Osteocyte (in vitro differentiated cells): ENCODE data around the gene BAHD1. TPM values are rescaled to one million over a fixed set of nuclear protein-coding genes. Genes with fewer than 3 reads are reported as not detected.
A peak's percentile ranks its signal among the peaks of the same experiment; 100 is the strongest.

Source experiments
- DNase-seq: peaks from one replicate; pipeline ENCODE4 v3.0.0; 2021; ENCODE audit warnings: mixed read lengths; ENCODE audit not compliant: unreplicated experiment; ENCODE audit errors: extremely low spot score
- H3K27ac Mint-ChIP-seq: one replicate; pipeline ENCODE4 v1.8.0; 2021; ENCODE audit warnings: mild to moderate bottlenecking, mixed read lengths; ENCODE audit not compliant: unreplicated experiment
- H3K27me3 Mint-ChIP-seq: one replicate; pipeline ENCODE4 v1.8.0; 2021; ENCODE audit warnings: mixed read lengths; ENCODE audit not compliant: unreplicated experiment
- H3K36me3 Mint-ChIP-seq: one replicate; pipeline ENCODE4 v1.8.0; 2021; ENCODE audit warnings: mixed read lengths; ENCODE audit not compliant: unreplicated experiment
- H3K4me1 Mint-ChIP-seq: one replicate; pipeline ENCODE4 v1.8.0; 2021; ENCODE audit warnings: mixed read lengths; ENCODE audit not compliant: unreplicated experiment
- H3K4me3 Mint-ChIP-seq: one replicate; pipeline ENCODE4 v1.8.0; 2021; ENCODE audit warnings: mild to moderate bottlenecking, moderate library complexity, mixed read lengths; ENCODE audit not compliant: unreplicated experiment
- H3K9me3 Mint-ChIP-seq: one replicate; pipeline ENCODE4 v1.8.0; 2021; ENCODE audit warnings: mixed read lengths; ENCODE audit not compliant: unreplicated experiment
- total RNA-seq: library from RNA; stranded (reverse); gene quantifications from 2 replicates; pipeline ENCODE4 v1.2.1, GENCODE V29; 2021
- TF ChIP-seq, protein P1 (sequence below): fragments of 200-600 bp; sonication (generic); IDR thresholded peaks from 2 replicates; pipeline ENCODE4 v1.5.0; 2021; ENCODE audit warnings: antibody characterized with exemption, mild to moderate bottlenecking, moderate library complexity

BAHD1 gene
- total RNA-seq, 1 donor from 2014 or later: 26.4 TPM

DNA sequence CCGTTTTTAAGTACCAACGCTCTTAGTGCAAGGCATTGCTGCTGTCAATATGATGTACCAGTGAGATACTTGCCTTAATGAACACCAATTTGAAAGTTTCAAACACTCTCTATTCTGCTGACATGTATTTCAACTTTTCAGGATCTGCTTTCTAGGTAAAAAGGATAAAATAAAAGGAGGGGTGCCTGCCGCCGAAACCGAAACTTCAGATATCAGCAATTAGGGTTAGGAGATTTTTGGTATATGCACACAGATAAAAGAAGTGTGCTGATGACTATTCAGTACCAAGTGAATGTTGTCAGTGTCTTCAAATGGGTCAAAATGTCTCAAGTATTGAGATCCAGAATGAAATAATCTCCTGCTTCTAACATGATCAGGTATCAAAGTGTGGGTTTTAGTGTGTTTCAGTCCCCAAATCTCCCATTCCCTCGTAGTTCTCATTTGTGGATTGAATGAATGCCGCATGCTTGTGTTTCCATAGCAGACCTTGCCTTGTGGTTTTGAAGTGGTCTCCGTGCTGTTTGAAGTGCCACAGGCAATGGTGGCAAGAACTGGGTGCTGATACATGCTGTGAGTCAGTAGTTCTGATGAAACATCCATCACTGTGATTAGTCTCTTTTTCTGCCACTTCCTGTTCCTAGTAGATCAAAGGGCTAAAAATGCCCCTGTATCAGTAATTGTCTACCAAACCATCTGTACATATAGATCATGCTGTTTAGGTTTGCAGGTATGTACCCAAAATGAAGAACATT is 52.5 kb downstream of the BAHD1 start:
- H3K4me1 Mint-ChIP-seq: peaks cover 7% of the 10 kb centered on the region
- no peak overlapping the region for H3K27ac Mint-ChIP-seq
- no peak for DNase-seq
- H3K4me3 Mint-ChIP-seq: no peak overlapping the region
- TF ChIP-seq, protein P1, sequence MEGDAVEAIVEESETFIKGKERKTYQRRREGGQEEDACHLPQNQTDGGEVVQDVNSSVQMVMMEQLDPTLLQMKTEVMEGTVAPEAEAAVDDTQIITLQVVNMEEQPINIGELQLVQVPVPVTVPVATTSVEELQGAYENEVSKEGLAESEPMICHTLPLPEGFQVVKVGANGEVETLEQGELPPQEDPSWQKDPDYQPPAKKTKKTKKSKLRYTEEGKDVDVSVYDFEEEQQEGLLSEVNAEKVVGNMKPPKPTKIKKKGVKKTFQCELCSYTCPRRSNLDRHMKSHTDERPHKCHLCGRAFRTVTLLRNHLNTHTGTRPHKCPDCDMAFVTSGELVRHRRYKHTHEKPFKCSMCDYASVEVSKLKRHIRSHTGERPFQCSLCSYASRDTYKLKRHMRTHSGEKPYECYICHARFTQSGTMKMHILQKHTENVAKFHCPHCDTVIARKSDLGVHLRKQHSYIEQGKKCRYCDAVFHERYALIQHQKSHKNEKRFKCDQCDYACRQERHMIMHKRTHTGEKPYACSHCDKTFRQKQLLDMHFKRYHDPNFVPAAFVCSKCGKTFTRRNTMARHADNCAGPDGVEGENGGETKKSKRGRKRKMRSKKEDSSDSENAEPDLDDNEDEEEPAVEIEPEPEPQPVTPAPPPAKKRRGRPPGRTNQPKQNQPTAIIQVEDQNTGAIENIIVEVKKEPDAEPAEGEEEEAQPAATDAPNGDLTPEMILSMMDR: no peak
- H3K9me3 Mint-ChIP-seq: no peaks in the 10 kb centered on the region
- H3K36me3 Mint-ChIP-seq: no peaks in the 10 kb centered on the region
- H3K27me3 Mint-ChIP-seq: peaks cover 36% of the 10 kb centered on the region

DNA sequence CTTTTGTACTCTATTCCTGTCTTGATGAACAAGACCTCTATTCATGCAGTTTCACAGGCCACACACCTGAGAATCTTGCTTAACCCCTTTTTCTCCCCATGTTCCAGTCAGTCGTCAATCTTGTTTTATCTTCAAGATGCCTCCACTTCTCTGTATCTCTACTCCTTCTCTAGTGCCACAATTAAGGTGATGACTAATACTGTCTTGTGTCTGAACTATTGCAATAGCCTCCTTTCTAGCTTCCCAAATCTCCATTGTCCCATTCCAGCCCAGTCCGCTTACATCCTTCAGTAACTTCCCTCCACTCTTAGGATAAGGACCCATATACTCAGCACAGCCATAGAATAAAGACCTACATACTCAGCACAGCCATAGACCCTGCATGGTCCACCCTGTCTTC is 54.8 kb downstream of the BAHD1 start:
- H3K4me1 Mint-ChIP-seq: peaks cover 14% of the 10 kb centered on the region
- no peak overlapping the region for H3K4me3 Mint-ChIP-seq
- no peak for DNase-seq

DNA sequence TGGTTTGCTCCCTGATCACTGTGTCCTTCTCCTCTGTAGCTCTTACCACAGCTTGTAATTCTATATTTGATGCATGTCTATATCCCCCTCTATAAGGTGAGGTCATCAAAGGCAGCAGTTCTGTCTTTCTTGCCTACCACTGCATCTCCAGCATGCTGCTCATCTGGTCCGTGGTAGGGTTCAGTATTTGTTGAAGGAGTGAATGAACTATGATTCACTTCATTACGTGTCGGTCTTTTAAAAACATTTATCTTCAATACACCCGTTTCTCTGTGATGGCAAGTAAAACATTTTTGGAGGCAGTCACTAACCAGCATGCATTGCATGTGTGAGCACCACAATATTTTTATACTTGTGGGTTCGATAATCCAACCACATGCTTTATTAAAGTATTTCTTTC is 57.7 kb downstream of the BAHD1 start:
- H3K36me3 Mint-ChIP-seq: no peaks in the 10 kb centered on the region
- no peak overlapping the region for H3K27ac Mint-ChIP-seq
- TF ChIP-seq, protein P1: no peak
- no peak for DNase-seq
- H3K9me3 Mint-ChIP-seq: no peaks in the 10 kb centered on the region
- H3K4me3 Mint-ChIP-seq: no peak overlapping the region
- H3K27me3 Mint-ChIP-seq: peaks cover 29% of the 10 kb centered on the region
- peaks cover 14% of the 10 kb centered on the region for H3K4me1 Mint-ChIP-seq

More for the DNA sequence above, 54.8 kb downstream of the BAHD1 start:
- Mint-ChIP-seq H3K9me3 (no peaks in the 10 kb centered on the region), H3K27ac (no peak overlapping the region), H3K27me3 (peaks cover 36% of the 10 kb centered on the region), H3K36me3 (no peaks in the 10 kb centered on the region)
- TF ChIP-seq, protein P1: no peak

DNA sequence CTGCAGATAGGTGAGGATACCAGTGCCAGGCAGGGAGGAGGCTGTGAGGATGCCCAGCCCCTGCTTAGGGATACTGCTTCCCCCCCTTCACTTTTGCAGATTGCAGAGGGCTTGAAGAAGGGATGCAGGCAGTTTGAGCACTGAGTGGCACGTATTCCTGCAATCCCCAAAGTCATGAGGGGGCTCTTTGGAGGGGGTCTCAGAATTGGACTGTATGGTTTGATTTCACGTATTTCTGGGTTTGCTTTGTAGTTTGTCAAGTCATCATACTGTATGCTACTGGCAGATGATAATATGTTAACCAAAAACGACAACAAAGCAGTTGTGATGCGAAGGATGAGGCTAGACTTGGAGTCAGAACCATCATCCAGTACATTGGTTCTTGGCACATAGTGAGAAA is 58.1 kb downstream of the BAHD1 start:
- DNase-seq: peak; percentile 38
- Mint-ChIP-seq H3K27ac (no peak overlapping the region), H3K4me1 (peaks cover 13% of the 10 kb centered on the region), H3K27me3 (peaks cover 26% of the 10 kb centered on the region), H3K36me3 (no peaks in the 10 kb centered on the region), H3K4me3 (no peak overlapping the region), H3K9me3 (no peaks in the 10 kb centered on the region)
- TF ChIP-seq, protein P1: no peak

DNA sequence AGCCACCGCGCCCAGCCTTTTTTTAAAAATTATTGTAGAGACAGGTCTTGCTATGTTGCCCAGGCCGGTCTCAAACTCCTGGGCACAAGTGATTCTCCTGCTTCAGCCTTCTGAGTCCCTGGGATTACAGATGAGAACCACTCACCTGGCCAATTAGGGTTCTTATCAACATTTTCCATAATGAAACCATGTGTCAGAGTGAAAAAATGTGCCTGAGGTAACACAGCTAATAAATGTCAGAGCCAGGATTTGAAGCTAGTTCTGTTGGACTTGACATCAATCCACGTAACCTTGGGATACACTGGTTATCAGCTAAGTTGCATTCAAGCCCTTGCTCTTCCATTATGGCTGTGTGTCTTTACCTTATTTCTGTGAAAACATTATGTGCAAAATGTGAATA is 59.2 kb downstream of the BAHD1 start:
- Mint-ChIP-seq H3K4me3 (no peak overlapping the region), H3K4me1 (peaks cover 8% of the 10 kb centered on the region), H3K27me3 (peaks cover 21% of the 10 kb centered on the region), H3K9me3 (no peaks in the 10 kb centered on the region), H3K36me3 (no peaks in the 10 kb centered on the region), H3K27ac (no peak overlapping the region)
- DNase-seq: peak; percentile 15
- TF ChIP-seq, protein P1: no peak
